GM23338 (cell line): Measurements from ENCODE around the gene GRM8. TPM values are rescaled to one million over a fixed set of nuclear protein-coding genes. Genes with fewer than 3 reads are reported as not detected.

Source experiments
- ATAC-seq: fragments of 200-7000 bp; cut with Tn5 transposase; 3 replicates; pipeline ENCODE4 v1.9.1; 2020
- DNase-seq: peaks from one replicate; pipeline ENCODE4 v3.0.0-alpha.2; 2015; ENCODE audit warnings: low spot score
- H2AFZ ChIP-seq: fragments of 200-600 bp; sonication (generic); 2 replicates; pipeline ENCODE4 v1.8.0; 2016; ENCODE audit warnings: antibody characterized with exemption, mild to moderate bottlenecking, moderate library complexity
- H3F3A ChIP-seq: fragments of 200-600 bp; sonication (generic); replicated peaks from 2 replicates; pipeline ENCODE4 v1.8.0; 2017; ENCODE audit warnings: antibody characterized with exemption, mixed run types, low read depth
- H3K27ac ChIP-seq: fragments of 200-600 bp; sonication (generic); 2 replicates; pipeline ENCODE4 v1.6.1; 2016; ENCODE audit warnings: low read depth
- H3K27me3 ChIP-seq: fragments of 200-600 bp; sonication (generic); 2 replicates; pipeline ENCODE4 v1.8.0; 2016; ENCODE audit warnings: mild to moderate bottlenecking, mixed run types, moderate library complexity; ENCODE audit not compliant: insufficient read depth
- H3K36me3 ChIP-seq: fragments of 200-600 bp; sonication (generic); 2 replicates; pipeline ENCODE4 v1.8.0; 2016; ENCODE audit warnings: mild to moderate bottlenecking; ENCODE audit not compliant: insufficient read depth
- H3K4me1 ChIP-seq: fragments of 200-600 bp; sonication (generic); 2 replicates; pipeline ENCODE4 v1.8.0; 2016; ENCODE audit warnings: mild to moderate bottlenecking, moderate library complexity; ENCODE audit not compliant: insufficient read depth
- H3K4me2 ChIP-seq: fragments of 200-600 bp; sonication (generic); 2 replicates; pipeline ENCODE4 v1.7.1; 2017; ENCODE audit warnings: mixed run types
- H3K4me3 ChIP-seq: fragments of 200-600 bp; sonication (generic); 2 replicates; pipeline ENCODE4 v1.6.1; 2016; ENCODE audit warnings: mixed run types
- H3K79me2 ChIP-seq: fragments of 200-600 bp; sonication (generic); replicated peaks from 2 replicates; pipeline ENCODE4 v1.8.0; 2017; ENCODE audit warnings: mild to moderate bottlenecking; ENCODE audit not compliant: insufficient read depth
- H3K9me2 ChIP-seq: fragments of 200-600 bp; sonication (generic); 2 replicates; pipeline ENCODE4 v1.8.0; 2017; ENCODE audit not compliant: insufficient read depth
- H4K20me1 ChIP-seq: fragments of 200-600 bp; sonication (generic); replicated peaks from 2 replicates; pipeline ENCODE4 v1.8.0; 2017; ENCODE audit warnings: mild to moderate bottlenecking; ENCODE audit not compliant: insufficient read depth
- H3K27ac Mint-ChIP-seq: 2 replicates; pipeline ENCODE4 v1.8.0; 2020; ENCODE audit warnings: inconsistent platforms, mild to moderate bottlenecking, moderate library complexity, mixed read lengths
- H3K27me3 Mint-ChIP-seq: 3 replicates; pipeline ENCODE4 v1.8.0; 2022; ENCODE audit warnings: low read depth, mild to moderate bottlenecking, moderate library complexity, mixed read lengths, inconsistent platforms; ENCODE audit not compliant: insufficient read depth, poor library complexity
- H3K36me3 Mint-ChIP-seq: 3 replicates; pipeline ENCODE4 v1.8.0; 2021; ENCODE audit warnings: low read depth, mild to moderate bottlenecking, inconsistent platforms, moderate library complexity, mixed read lengths
- H3K4me1 Mint-ChIP-seq: 3 replicates; pipeline ENCODE4 v1.8.0; 2020; ENCODE audit warnings: mild to moderate bottlenecking, inconsistent platforms, mixed read lengths
- H3K4me3 Mint-ChIP-seq: 3 replicates; pipeline ENCODE4 v1.8.0; 2021; ENCODE audit warnings: moderate library complexity, mild to moderate bottlenecking, inconsistent platforms, mixed read lengths
- H3K9me3 Mint-ChIP-seq: 3 replicates; pipeline ENCODE4 v1.8.0; 2020; ENCODE audit warnings: moderate library complexity, mild to moderate bottlenecking, inconsistent platforms, mixed read lengths
- CREB1 ChIP-seq: fragments of 250-450 bp; sonication (Bioruptor Pico); IDR thresholded peaks from 2 replicates; pipeline ENCODE4 v1.5.0; 2020; ENCODE audit warnings: low read depth, mild to moderate bottlenecking, moderate library complexity
- CTCF ChIP-seq, 2 experiments: fragments of 200-600 bp in 1 of 2; sonication (generic) in 1 of 2; conservative IDR thresholded peaks; 2 replicates each; pipeline versions ENCODE4 v1.5.1 to v1.6.1; 2016 to 2017; ENCODE audit warnings: antibody characterized with exemption in 2 of 2, low read depth in 2 of 2, mild to moderate bottlenecking in 2 of 2, moderate library complexity in 1 of 2
- JUNB ChIP-seq: IDR thresholded peaks from one replicate; pipeline ENCODE4 v1.6.1; 2016; ENCODE audit warnings: antibody characterized with exemption; ENCODE audit not compliant: unreplicated experiment
- NANOG ChIP-seq: IDR thresholded peaks from 2 replicates; pipeline ENCODE4 v1.6.1; 2016; ENCODE audit warnings: antibody characterized with exemption, borderline replicate concordance
- POLR2AphosphoS5 ChIP-seq: IDR thresholded peaks from 2 replicates; pipeline ENCODE4 v1.6.1; 2016; ENCODE audit warnings: antibody characterized with exemption, low read depth
- REST ChIP-seq: IDR thresholded peaks from one replicate; pipeline ENCODE4 v1.6.1; 2018; ENCODE audit warnings: antibody characterized with exemption; ENCODE audit not compliant: unreplicated experiment
- STAT1 ChIP-seq: IDR thresholded peaks from one replicate; pipeline ENCODE4 v1.6.1; 2016; ENCODE audit warnings: antibody characterized with exemption; ENCODE audit not compliant: unreplicated experiment
- ZNF114 ChIP-seq: fragments of 250-450 bp; sonication (Bioruptor Pico); IDR thresholded peaks from 2 replicates; pipeline ENCODE4 v1.5.0; 2020; ENCODE audit warnings: mild to moderate bottlenecking, moderate library complexity
- ZNF331 ChIP-seq: fragments of 250-450 bp; sonication (Bioruptor Pico); IDR thresholded peaks from 2 replicates; pipeline ENCODE4 v1.5.0; 2020; ENCODE audit warnings: low read depth, mild to moderate bottlenecking, moderate library complexity
- ZNF462 ChIP-seq: fragments of 250-450 bp; sonication (Bioruptor Pico); IDR thresholded peaks from 2 replicates; pipeline ENCODE4 v1.5.0; 2020; ENCODE audit warnings: mild to moderate bottlenecking, moderate library complexity
- polyA plus RNA-seq: library from polyadenylated mRNA; unstranded; fragments of >200 nt; fragmentation: Nextera tagmentation; extraction: Ambion mirVana; gene quantifications from 2 replicates; pipeline ENCODE4 v1.2.1, GENCODE V29; 2016
- total RNA-seq: library from RNA; depleted of rRNA; stranded (reverse); fragments of >200 nt; shearing (Covaris generic); gene quantifications from 2 replicates; pipeline ENCODE4 v1.2.3, GENCODE V29; 2014

The GRM8 gene
- total and polyA plus RNA-seq, 2 experiments from 2014 or later: 1.9 to 6.6 TPM

- TF ChIP-seq ZNF462 (no peak), ZNF114 (CRISPR knock-in tag) (no peak), ZNF331 (CRISPR knock-in tag) (no peak), CTCF (conservative IDR thresholded peaks at IDR 0.05; ENCODE audit: low read depth in 2 of 2) (no peak), NANOG (no peak)
These were observed 256.1 kb downstream of the GRM8 start (continued) for GRCh38 chr7:126996659-126997058.

- Histone ChIP-seq H3K79me2 (no peaks in the 10 kb centered on the region), H3F3A (no peaks in the 10 kb centered on the region), H3K4me1 (no peaks in the 10 kb centered on the region), H3K27ac (no peak overlapping the region), H3K36me3 (no peaks in the 10 kb centered on the region), H3K27me3 (no peaks in the 10 kb centered on the region), H2AFZ (no peak overlapping the region), H3K9me2 (no peaks in the 10 kb centered on the region), H3K4me2 (no peak overlapping the region), H3K4me3 (no peak overlapping the region), H4K20me1 (no peaks in the 10 kb centered on the region)
- H3K27ac Mint-ChIP-seq: no peak overlapping the region
- H3K9me3 Mint-ChIP-seq: no peaks in the 10 kb centered on the region; the same call in 2 of the 3 replicates
- H3K27me3 Mint-ChIP-seq: no peaks in the 10 kb centered on the region
- H3K4me3 Mint-ChIP-seq: no peak overlapping the region
- H3K4me1 Mint-ChIP-seq: no peaks in the 10 kb centered on the region
- DNase-seq (no peak), ATAC-seq (no peak)
- no peaks in the 10 kb centered on the region for H3K36me3 Mint-ChIP-seq
- TF ChIP-seq CTCF (conservative IDR thresholded peaks at IDR 0.05; ENCODE audit: low read depth in 2 of 2) (no peak), POLR2AphosphoS5 (no peak), CREB1 (CRISPR knock-in tag) (no peak), ZNF331 (CRISPR knock-in tag) (no peak), STAT1 (no peak), NANOG (no peak), JUNB (no peak), REST (no peak)
These were observed 259.0 kb downstream of the GRM8 start for GRCh38 chr7:126993626-126994213.
